GM12872 (cell line): ENCODE results near the gene ERCC2.

Source experiments
- CTCF ChIP-seq: IDR thresholded peaks from 3 replicates; pipeline ENCODE4 v1.5.1; 2011; ENCODE audit warnings: low read depth, mild to moderate bottlenecking, low read length, moderate library complexity; ENCODE audit not compliant: insufficient read depth

Gene ERCC2

GRCh38 chr19:45336696-45337251 lies 33.6 kb downstream of the ERCC2 start:
- no peak for TF ChIP-seq CTCF

GRCh38 chr19:45333609-45334303 lies 36.6 kb downstream of the ERCC2 start:
- no peak for TF ChIP-seq CTCF

- no peak for TF ChIP-seq CTCF
These were observed 39.0 kb downstream of the ERCC2 start for GRCh38 chr19:45331411-45331810.

- no peak for TF ChIP-seq CTCF
These were observed 42.8 kb downstream of the ERCC2 start for GRCh38 chr19:45327404-45328143.

- TF ChIP-seq CTCF = no peak
These were observed 45.9 kb downstream of the ERCC2 start for GRCh38 chr19:45324349-45324907.

GRCh38 chr19:45323671-45324081 lies 46.7 kb downstream of the ERCC2 start:
- TF ChIP-seq CTCF = no peak

- no peak for TF ChIP-seq CTCF
These were observed 47.6 kb downstream of the ERCC2 start, which contains the start of gene CKM for GRCh38 chr19:45322744-45323281. Gene CKM (minus strand): TSS chr19:45322875. CDS start chr19:45319713, 3,162 bp downstream.
